GM12892 (cell line): ENCODE data around the gene APBB1IP.

Source experiments
- POLR2A ChIP-seq: IDR thresholded peaks from 2 replicates; pipeline ENCODE4 v1.6.1; 2011; ENCODE audit warnings: low read depth, low read length, control low read depth
- POLR2AphosphoS5 ChIP-seq: IDR thresholded peaks from 2 replicates; pipeline ENCODE4 v1.6.1; 2011; ENCODE audit warnings: low read depth, low read length, control low read depth

GRCh38 chr10:26453850-26454249 is 15.7 kb downstream of the APBB1IP start:
- TF ChIP-seq POLR2A (no peak), POLR2AphosphoS5 (no peak)
